IMR-90 (cell line): ENCODE results near the gene PCDHA4. TPM values are rescaled to one million over a fixed set of nuclear protein-coding genes. Genes with fewer than 3 reads are reported as not detected.

Experiments
- ATAC-seq: fragments of 200-7000 bp; cut with Tn5 transposase; 2 replicates; pipeline ENCODE4 v1.9.1; 2020; ENCODE audit warnings: low read depth, mild to moderate bottlenecking, moderate library complexity
- BruUV-seq: library from RNA; stranded (reverse); fragments of 400-500 nt; replicated peaks from 2 replicates; lab custom pipeline; 2021; lab: Mats Ljungman, UMichigan
- CTCF ChIA-PET: fragments of 300-600 bp; formaldehyde crosslinking; extraction: SDS; loops from one replicate; lab custom pipeline; 2021; ENCODE audit warnings: antibody characterized with exemption; lab: Yijun Ruan, JAX
- POLR2A ChIA-PET: fragments of 300-600 bp; sonication (Branson Sonifier 250); formaldehyde crosslinking; loops from one replicate; lab custom pipeline; 2022; ENCODE audit warnings: antibody characterized with exemption; ENCODE audit not compliant: unreplicated experiment; lab: Charles Lee
- DNase-seq: peaks from one replicate; pipeline ENCODE4 v3.0.0; 2013
- H2AFZ ChIP-seq: replicated peaks from 2 replicates; pipeline ENCODE3; 2013; ENCODE audit warnings: low read length, mild to moderate bottlenecking; ENCODE audit not compliant: poor library complexity
- H2AK5ac ChIP-seq: 2 replicates; pipeline ENCODE4 v1.6.1; 2013; ENCODE audit warnings: low read depth, low read length, inconsistent platforms
- H2AK9ac ChIP-seq: replicated peaks from 2 replicates; pipeline ENCODE3; 2013; ENCODE audit warnings: mild to moderate bottlenecking, low read depth, low read length, moderate library complexity; ENCODE audit not compliant: poor library complexity
- H2BK120ac ChIP-seq: 2 replicates; pipeline ENCODE4 v1.6.1; 2013; ENCODE audit warnings: low read depth, low read length, inconsistent platforms
- H2BK15ac ChIP-seq: 3 replicates; pipeline ENCODE4 v1.6.1; 2013; ENCODE audit warnings: low read depth, low read length, inconsistent platforms
- H2BK20ac ChIP-seq: 2 replicates; pipeline ENCODE4 v1.6.1; 2013; ENCODE audit warnings: low read depth, mild to moderate bottlenecking, inconsistent platforms, low read length, moderate library complexity
- H2BK5ac ChIP-seq: 2 replicates; pipeline ENCODE4 v1.6.1; 2013; ENCODE audit warnings: mild to moderate bottlenecking, low read depth, low read length, inconsistent platforms; ENCODE audit not compliant: poor library complexity, severe bottlenecking
- H3K14ac ChIP-seq: replicated peaks from 2 replicates; pipeline ENCODE4 v1.6.1; 2013; ENCODE audit warnings: low read depth, low read length, inconsistent platforms
- H3K18ac ChIP-seq: 2 replicates; pipeline ENCODE4 v1.6.1; 2013; ENCODE audit warnings: low read depth, low read length, control low read depth
- H3K23ac ChIP-seq: 2 replicates; pipeline ENCODE4 v1.6.1; 2013; ENCODE audit warnings: low read depth, low read length, inconsistent platforms
- H3K27ac ChIP-seq: 2 replicates; pipeline ENCODE4 v1.5.1; 2013; ENCODE audit warnings: mild to moderate bottlenecking, control low read depth, low read length; ENCODE audit not compliant: insufficient read depth
- H3K27me3 ChIP-seq: 2 replicates; pipeline ENCODE4 v1.6.1; 2013; ENCODE audit warnings: low read length; ENCODE audit not compliant: control insufficient read depth, insufficient read depth
- H3K36me3 ChIP-seq: 2 replicates; pipeline ENCODE4 v1.6.1; 2013; ENCODE audit warnings: low read length, mixed read lengths; ENCODE audit not compliant: control insufficient read depth, insufficient read depth
- H3K4ac ChIP-seq: 2 replicates; pipeline ENCODE4 v1.6.1; 2013; ENCODE audit warnings: low read depth, low read length, inconsistent platforms
- H3K4me1 ChIP-seq: 2 replicates; pipeline ENCODE4 v1.6.1; 2013; ENCODE audit warnings: low read length, mixed read lengths; ENCODE audit not compliant: control insufficient read depth, insufficient read depth
- H3K4me2 ChIP-seq: 2 replicates; pipeline ENCODE4 v1.6.1; 2013; ENCODE audit warnings: low read depth, mild to moderate bottlenecking, control low read depth, low read length, moderate library complexity
- H3K4me3 ChIP-seq: 2 replicates; pipeline ENCODE4 v1.5.1; 2013; ENCODE audit warnings: low read depth, mild to moderate bottlenecking, control low read depth, low read length, moderate library complexity; ENCODE audit not compliant: insufficient read depth
- H3K56ac ChIP-seq: 2 replicates; pipeline ENCODE4 v1.6.1; 2013; ENCODE audit warnings: low read length, inconsistent platforms; ENCODE audit not compliant: insufficient read depth; ENCODE audit errors: extremely low read depth
- H3K79me1 ChIP-seq, 2 experiments: 2 replicates each; pipeline ENCODE4 v1.6.1; 2013; ENCODE audit warnings: low read length in 2 of 2, inconsistent platforms in 1 of 2, low read depth in 1 of 2
- H3K9ac ChIP-seq: 2 replicates; pipeline ENCODE4 v1.6.1; 2013; ENCODE audit warnings: low read depth, low read length, control low read depth
- H3K9me1 ChIP-seq: 2 replicates; pipeline ENCODE4 v1.6.1; 2013; ENCODE audit warnings: low read length, inconsistent platforms; ENCODE audit not compliant: insufficient read depth
- H3K9me3 ChIP-seq: 2 replicates; pipeline ENCODE4 v1.6.1; 2013; ENCODE audit warnings: low read length; ENCODE audit not compliant: control insufficient read depth, insufficient read depth
- H4K20me1 ChIP-seq: 2 replicates; pipeline ENCODE4 v1.6.1; 2013; ENCODE audit warnings: low read length, inconsistent platforms; ENCODE audit not compliant: insufficient read depth
- H4K5ac ChIP-seq: 2 replicates; pipeline ENCODE4 v1.6.1; 2013; ENCODE audit warnings: mild to moderate bottlenecking, low read depth, low read length, control low read depth
- H4K8ac ChIP-seq, 2 experiments: 2 replicates each; pipeline ENCODE4 v1.6.1; 2013; ENCODE audit warnings: low read depth in 2 of 2, low read length in 2 of 2, control low read depth in 1 of 2, inconsistent platforms in 1 of 2
- H4K91ac ChIP-seq: 2 replicates; pipeline ENCODE4 v1.6.1; 2013; ENCODE audit warnings: low read depth, low read length, inconsistent platforms; ENCODE audit not compliant: insufficient read depth
- BHLHE40 ChIP-seq: fragments of 150-350 bp; IDR thresholded peaks from 2 replicates; pipeline ENCODE4 v1.6.1; 2016; ENCODE audit warnings: mild to moderate bottlenecking, low read depth, low read length
- CEBPB ChIP-seq: IDR thresholded peaks from 2 replicates; pipeline ENCODE4 v1.6.1; 2012; ENCODE audit warnings: low read depth, low read length, improper control_type of control experiment
- CHD1 ChIP-seq: IDR thresholded peaks from 2 replicates; pipeline ENCODE4 v1.6.1; 2012; ENCODE audit warnings: low read depth, low read length, improper control_type of control experiment
- FOS ChIP-seq: fragments of 150-350 bp; IDR thresholded peaks from 2 replicates; pipeline ENCODE4 v1.6.1; 2016; ENCODE audit warnings: low read depth, low read length
- MAFK ChIP-seq: IDR thresholded peaks from 2 replicates; pipeline ENCODE4 v1.6.1; 2012; ENCODE audit warnings: low read depth, low read length, improper control_type of control experiment
- MAZ ChIP-seq: IDR thresholded peaks from 2 replicates; pipeline ENCODE4 v1.6.1; 2012; ENCODE audit warnings: low read depth, mild to moderate bottlenecking, low read length, improper control_type of control experiment, moderate library complexity, borderline replicate concordance
- MXI1 ChIP-seq: IDR thresholded peaks from 2 replicates; pipeline ENCODE4 v1.6.1; 2012; ENCODE audit warnings: low read depth, mild to moderate bottlenecking, low read length, moderate library complexity, borderline replicate concordance
- NFE2L2 ChIP-seq: fragments of 150-350 bp; IDR thresholded peaks from 2 replicates; pipeline ENCODE4 v1.6.1; 2016; ENCODE audit warnings: low read depth, mild to moderate bottlenecking, low read length
- POLR2A ChIP-seq: IDR thresholded peaks from 2 replicates; pipeline ENCODE4 v1.6.1; 2012; ENCODE audit warnings: mild to moderate bottlenecking, low read depth, low read length
- RAD21 ChIP-seq: IDR thresholded peaks from 2 replicates; pipeline ENCODE4 v1.6.1; 2012; ENCODE audit warnings: low read length, improper control_type of control experiment
- RCOR1 ChIP-seq: IDR thresholded peaks from 2 replicates; pipeline ENCODE4 v1.6.1; 2012; ENCODE audit warnings: mild to moderate bottlenecking, low read length, improper control_type of control experiment; ENCODE audit not compliant: insufficient replicate concordance
- RFX5 ChIP-seq: IDR thresholded peaks from 2 replicates; pipeline ENCODE4 v1.8.0; 2012; ENCODE audit warnings: low read depth, mild to moderate bottlenecking, low read length, moderate library complexity
- SMC3 ChIP-seq: fragments of 150-350 bp; IDR thresholded peaks from 2 replicates; pipeline ENCODE4 v1.6.1; 2016; ENCODE audit warnings: low read depth, mild to moderate bottlenecking, antibody characterized with exemption, low read length, moderate library complexity
- WGBS, 2 experiments: methylation state at CpG; one replicate each; pipeline versions ENCODE4 v1.1.5 to v1.1.7; 2013; ENCODE audit warnings: missing lambda C conversion rate in 2 of 2; ENCODE audit not compliant: insufficient read length in 1 of 2; ENCODE audit errors: extremely low coverage in 2 of 2; 5-methylcytosine and 5-hydroxymethylcytosine counted together
- dilution Hi-C: fragments of 300-500 bp; cut with HindIII; formaldehyde crosslinking; loops from one replicate; pipeline ENCODE4 v1.14.3; 2018; ENCODE audit warnings: low sequenced_read_pairs; ENCODE audit not compliant: unreplicated experiment
- in situ Hi-C: fragments of 300-500 bp; cut with MboI; formaldehyde crosslinking; loops from 3 replicates; pipeline ENCODE4 v1.14.3; 2019; ENCODE audit warnings: low sequenced_read_pairs, inconsistent platforms, mixed read lengths
- intact Hi-C: fragments of 100-400 bp; cut with micrococcal nuclease; formaldehyde crosslinking; loops from 2 replicates; pipeline ENCODE4 v1.10.0; 2022
- polyA plus RNA-seq, 3 experiments: library from polyadenylated mRNA; depleted of rRNA; stranded (reverse); fragments of >200 nt; gene quantifications; 2 replicates each; pipeline ENCODE4 v1.2.3, GENCODE V29; 2012; ENCODE audit warnings: low replicate concordance in 1 of 3
- total RNA-seq: library from RNA; depleted of rRNA; stranded (reverse); fragments of >200 nt; gene quantifications from 2 replicates; pipeline ENCODE4 v1.2.3, GENCODE V29; 2012
- TF ChIP-seq, protein P1 (sequence below): fragments of 150-350 bp; IDR thresholded peaks from 2 replicates; pipeline ENCODE4 v1.6.1; 2017; ENCODE audit warnings: mild to moderate bottlenecking, antibody characterized with exemption, low read length, low read depth
- TF ChIP-seq, protein P2 (sequence below): fragments of 150-350 bp; IDR thresholded peaks from 2 replicates; pipeline ENCODE4 v1.6.1; 2016; ENCODE audit warnings: low read depth, mild to moderate bottlenecking, low read length, moderate library complexity, borderline replicate concordance
- TF ChIP-seq, protein P3 (sequence below): conservative IDR thresholded peaks from 2 replicates; pipeline ENCODE4 v1.5.1; 2012; ENCODE audit warnings: mild to moderate bottlenecking, low read depth, low read length, improper control_type of control experiment

PCDHA4 gene
- total and polyA plus RNA-seq, 2 of the 4 experiments (the other 2 are of a cell fraction): under 0.01 to 0.02 TPM

DNA sequence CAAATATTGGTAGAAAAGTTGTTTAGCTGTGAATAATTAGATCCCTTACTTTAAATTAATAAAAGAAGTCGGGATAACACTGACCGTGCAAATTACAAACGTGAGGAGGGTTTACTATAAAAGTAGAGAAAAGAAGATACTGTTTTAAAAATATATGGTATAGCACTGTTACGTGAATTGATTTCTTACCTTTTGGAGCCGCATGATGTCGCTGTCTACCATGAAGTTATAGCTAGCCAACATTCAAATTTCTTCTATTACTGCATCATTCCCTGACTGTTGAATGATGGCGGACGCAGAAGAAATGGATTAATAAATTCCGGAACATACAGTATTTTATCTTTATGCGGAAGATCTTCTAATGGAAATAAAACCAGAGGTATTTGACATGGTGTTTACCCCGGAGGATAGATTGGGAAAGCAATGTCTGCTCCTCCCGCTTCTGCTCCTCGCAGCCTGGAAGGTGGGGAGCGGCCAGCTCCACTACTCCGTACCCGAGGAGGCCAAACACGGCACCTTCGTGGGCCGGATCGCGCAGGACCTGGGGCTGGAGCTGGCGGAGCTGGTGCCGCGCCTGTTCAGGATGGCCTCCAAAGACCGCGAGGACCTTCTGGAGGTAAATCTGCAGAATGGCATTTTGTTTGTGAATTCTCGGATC, 21.0 kb downstream of the PCDHA4 start, which contains the start of gene PCDHA6:
PCDHA6 (plus strand) TSS at position 257 of the 658 bp plus-strand sequence; CDS start at position 389, 132 bp downstream.
- no peak within 1 kb of the TSS for H4K8ac ChIP-seq
- dilution Hi-C loops (no loop called here), intact Hi-C loops (no loop called here), in situ Hi-C loops (no loop called here)
- H4K91ac ChIP-seq: no peak within 1 kb of the TSS
- H2AFZ ChIP-seq: no peak within 1 kb of the TSS
- H4K20me1 ChIP-seq: no peaks in the 10 kb centered on the region
- no peak for DNase-seq
- no peak within 1 kb of the TSS for H2BK20ac ChIP-seq
- ATAC-seq: no peak
- H3K18ac ChIP-seq: no peak within 1 kb of the TSS
- no peak within 1 kb of the TSS for H2AK5ac ChIP-seq
- ChIA-PET CTCF (no interaction called here), POLR2A (no interaction called here)
- H2BK120ac ChIP-seq: no peak within 1 kb of the TSS
- H3K9me1 ChIP-seq: no peaks in the 10 kb centered on the region
- no peak within 1 kb of the TSS for H2BK15ac ChIP-seq
- no peaks in the 10 kb centered on the region for H3K27me3 ChIP-seq
- no TSS peak for BruUV-seq
- H3K4me1 ChIP-seq: no peaks in the 10 kb centered on the region
- no peak within 1 kb of the TSS for H4K5ac ChIP-seq
- H3K56ac ChIP-seq: no peak within 1 kb of the TSS
- no peak within 1 kb of the TSS for H3K27ac ChIP-seq
- H3K79me1 ChIP-seq: no peaks in the 10 kb centered on the region
- no peak within 1 kb of the TSS for H3K23ac ChIP-seq
- no peak within 1 kb of the TSS for H3K14ac ChIP-seq
- TF ChIP-seq BHLHE40 (no peak), CHD1 (no peak), RAD21 (no peak), MAFK (no peak), SMC3 (no peak), NFE2L2 (no peak), POLR2A (no peak), CEBPB (no peak), RFX5 (no peak), RCOR1 (no peak), MAZ (no peak), FOS (no peak), MXI1 (no peak)
- TF ChIP-seq, protein P1, sequence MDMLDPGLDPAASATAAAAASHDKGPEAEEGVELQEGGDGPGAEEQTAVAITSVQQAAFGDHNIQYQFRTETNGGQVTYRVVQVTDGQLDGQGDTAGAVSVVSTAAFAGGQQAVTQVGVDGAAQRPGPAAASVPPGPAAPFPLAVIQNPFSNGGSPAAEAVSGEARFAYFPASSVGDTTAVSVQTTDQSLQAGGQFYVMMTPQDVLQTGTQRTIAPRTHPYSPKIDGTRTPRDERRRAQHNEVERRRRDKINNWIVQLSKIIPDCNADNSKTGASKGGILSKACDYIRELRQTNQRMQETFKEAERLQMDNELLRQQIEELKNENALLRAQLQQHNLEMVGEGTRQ: no peak
- TF ChIP-seq, protein P2, sequence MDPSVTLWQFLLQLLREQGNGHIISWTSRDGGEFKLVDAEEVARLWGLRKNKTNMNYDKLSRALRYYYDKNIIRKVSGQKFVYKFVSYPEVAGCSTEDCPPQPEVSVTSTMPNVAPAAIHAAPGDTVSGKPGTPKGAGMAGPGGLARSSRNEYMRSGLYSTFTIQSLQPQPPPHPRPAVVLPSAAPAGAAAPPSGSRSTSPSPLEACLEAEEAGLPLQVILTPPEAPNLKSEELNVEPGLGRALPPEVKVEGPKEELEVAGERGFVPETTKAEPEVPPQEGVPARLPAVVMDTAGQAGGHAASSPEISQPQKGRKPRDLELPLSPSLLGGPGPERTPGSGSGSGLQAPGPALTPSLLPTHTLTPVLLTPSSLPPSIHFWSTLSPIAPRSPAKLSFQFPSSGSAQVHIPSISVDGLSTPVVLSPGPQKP: no peak
- TF ChIP-seq, protein P3, sequence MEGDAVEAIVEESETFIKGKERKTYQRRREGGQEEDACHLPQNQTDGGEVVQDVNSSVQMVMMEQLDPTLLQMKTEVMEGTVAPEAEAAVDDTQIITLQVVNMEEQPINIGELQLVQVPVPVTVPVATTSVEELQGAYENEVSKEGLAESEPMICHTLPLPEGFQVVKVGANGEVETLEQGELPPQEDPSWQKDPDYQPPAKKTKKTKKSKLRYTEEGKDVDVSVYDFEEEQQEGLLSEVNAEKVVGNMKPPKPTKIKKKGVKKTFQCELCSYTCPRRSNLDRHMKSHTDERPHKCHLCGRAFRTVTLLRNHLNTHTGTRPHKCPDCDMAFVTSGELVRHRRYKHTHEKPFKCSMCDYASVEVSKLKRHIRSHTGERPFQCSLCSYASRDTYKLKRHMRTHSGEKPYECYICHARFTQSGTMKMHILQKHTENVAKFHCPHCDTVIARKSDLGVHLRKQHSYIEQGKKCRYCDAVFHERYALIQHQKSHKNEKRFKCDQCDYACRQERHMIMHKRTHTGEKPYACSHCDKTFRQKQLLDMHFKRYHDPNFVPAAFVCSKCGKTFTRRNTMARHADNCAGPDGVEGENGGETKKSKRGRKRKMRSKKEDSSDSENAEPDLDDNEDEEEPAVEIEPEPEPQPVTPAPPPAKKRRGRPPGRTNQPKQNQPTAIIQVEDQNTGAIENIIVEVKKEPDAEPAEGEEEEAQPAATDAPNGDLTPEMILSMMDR: no peak
- no peak within 1 kb of the TSS for H3K4ac ChIP-seq
- no peak within 1 kb of the TSS for H3K9ac ChIP-seq
- WGBS, 2 experiments: 20% methylated on average over 3 of the region's 27 CpGs; no CpG with 5 or more reads in 1 of the 2 experiments
- no peak within 1 kb of the TSS for H3K4me3 ChIP-seq
- no peak within 1 kb of the TSS for H2BK5ac ChIP-seq
- peaks cover 13% of the 10 kb centered on the region for H3K9me3 ChIP-seq
- no peak within 1 kb of the TSS for H2AK9ac ChIP-seq
- no peaks in the 10 kb centered on the region for H3K36me3 ChIP-seq
- H3K4me2 ChIP-seq: no peak within 1 kb of the TSS
